ENCODE data around the gene MAL.

GRCh38 chr2:94979406-94980375 lies 45.8 kb upstream of the MAL start:
- TF ChIP-seq, protein P1, sequence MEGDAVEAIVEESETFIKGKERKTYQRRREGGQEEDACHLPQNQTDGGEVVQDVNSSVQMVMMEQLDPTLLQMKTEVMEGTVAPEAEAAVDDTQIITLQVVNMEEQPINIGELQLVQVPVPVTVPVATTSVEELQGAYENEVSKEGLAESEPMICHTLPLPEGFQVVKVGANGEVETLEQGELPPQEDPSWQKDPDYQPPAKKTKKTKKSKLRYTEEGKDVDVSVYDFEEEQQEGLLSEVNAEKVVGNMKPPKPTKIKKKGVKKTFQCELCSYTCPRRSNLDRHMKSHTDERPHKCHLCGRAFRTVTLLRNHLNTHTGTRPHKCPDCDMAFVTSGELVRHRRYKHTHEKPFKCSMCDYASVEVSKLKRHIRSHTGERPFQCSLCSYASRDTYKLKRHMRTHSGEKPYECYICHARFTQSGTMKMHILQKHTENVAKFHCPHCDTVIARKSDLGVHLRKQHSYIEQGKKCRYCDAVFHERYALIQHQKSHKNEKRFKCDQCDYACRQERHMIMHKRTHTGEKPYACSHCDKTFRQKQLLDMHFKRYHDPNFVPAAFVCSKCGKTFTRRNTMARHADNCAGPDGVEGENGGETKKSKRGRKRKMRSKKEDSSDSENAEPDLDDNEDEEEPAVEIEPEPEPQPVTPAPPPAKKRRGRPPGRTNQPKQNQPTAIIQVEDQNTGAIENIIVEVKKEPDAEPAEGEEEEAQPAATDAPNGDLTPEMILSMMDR (IDR thresholded peaks at IDR 0.05; ENCODE audit: insufficient read depth, low read depth, low read length), result no peak
- no peak for TF ChIP-seq EZH2 (IDR thresholded peaks at IDR 0.05; ENCODE audit: insufficient read depth, low read length)
